Cardiac fibroblast (primary cell): ENCODE measurements around the gene CNN3.

Source experiments
- DNase-seq, 2 donors: peaks; one replicate each; pipeline versions ENCODE4 v3.0.0 to v3.0.0-alpha.2; 2010; ENCODE audit warnings: low read depth in 2 of 2
- H3K4me3 ChIP-seq, 2 donors: replicated peaks in 1 of 2; 1 replicate in 1 of 2; 2 replicates in 1 of 2; pipeline ENCODE4 v1.5.1; 2011; ENCODE audit warnings: low read depth in 2 of 2, low read length in 2 of 2, mild to moderate bottlenecking in 2 of 2, moderate library complexity in 1 of 2
- CTCF ChIP-seq: IDR thresholded peaks from one replicate; pipeline ENCODE4 v1.5.1; 2011; ENCODE audit warnings: low read depth, mild to moderate bottlenecking, low read length, inconsistent platforms

Gene CNN3

GRCh38 chr1:94855307-94855700 is 71.6 kb downstream of the CNN3 start:
- no peak for DNase-seq
- TF ChIP-seq CTCF: no peak
- no peak overlapping the region for H3K4me3 ChIP-seq

GRCh38 chr1:94854458-94855306 is 72.2 kb downstream of the CNN3 start:
- DNase-seq: peak; percentile 94
- peak overlapping the region; percentile 36 to 52 for H3K4me3 ChIP-seq
- peak; percentile 94 for TF ChIP-seq CTCF

- H3K4me3 ChIP-seq: no peak overlapping the region
- TF ChIP-seq CTCF: no peak
- peak; percentile 11 to 66 for DNase-seq
Observed at GRCh38 chr1:94852788-94853187, 74.1 kb downstream of the CNN3 start.

- no peak overlapping the region for H3K4me3 ChIP-seq
- TF ChIP-seq CTCF: no peak
- DNase-seq: no peak
Observed at GRCh38 chr1:94851571-94851970, 75.3 kb downstream of the CNN3 start.
